HepG2 (cell line): Measurements from ENCODE around the gene NKAIN4. TPM values are rescaled to one million over a fixed set of nuclear protein-coding genes. Genes with fewer than 3 reads are reported as not detected.

Source experiments
- CEBPG ChIP-seq: IDR thresholded peaks from 2 replicates; pipeline ENCODE4 v1.6.1; 2016
- FUBP1 ChIP-seq: sonication (generic); formaldehyde crosslinking; IDR thresholded peaks from 2 replicates; pipeline ENCODE4 v1.5.1; 2020; ENCODE audit warnings: missing genetic modification reagents, mild to moderate bottlenecking, borderline replicate concordance
- GPN1 ChIP-seq: sonication (generic); formaldehyde crosslinking; IDR thresholded peaks from 2 replicates; pipeline ENCODE4 v1.5.1; 2020; ENCODE audit warnings: missing genetic modification reagents, borderline replicate concordance
- HNF1B ChIP-seq: sonication (generic); formaldehyde crosslinking; IDR thresholded peaks from 2 replicates; pipeline ENCODE4 v1.5.1; 2020; ENCODE audit warnings: mild to moderate bottlenecking, moderate library complexity, missing genetic modification reagents
- MAZ ChIP-seq, 2 experiments: sonication (generic) in 1 of 2; formaldehyde crosslinking in 1 of 2; IDR thresholded peaks; 2 replicates each; pipeline versions ENCODE4 v1.5.0 to v1.6.1; 2012 to 2020; ENCODE audit warnings: low read depth in 2 of 2, mild to moderate bottlenecking in 2 of 2, borderline replicate concordance in 1 of 2, improper control_type of control experiment in 1 of 2, low read length in 1 of 2, missing genetic modification reagents in 1 of 2, moderate library complexity in 1 of 2
- MTF1 ChIP-seq: sonication (generic); formaldehyde crosslinking; IDR thresholded peaks from 2 replicates; pipeline ENCODE4 v1.5.0; 2020; ENCODE audit warnings: missing genetic modification reagents
- MTF2 ChIP-seq: sonication (generic); formaldehyde crosslinking; IDR thresholded peaks from 2 replicates; pipeline ENCODE4 v1.5.0; 2020; ENCODE audit warnings: missing genetic modification reagents, borderline replicate concordance
- PCBP2 ChIP-seq: fragments of 200-400 bp; formaldehyde crosslinking; optimal IDR thresholded peaks from 2 replicates; pipeline ENCODE3; 2018; ENCODE audit warnings: low read length, low read depth; ENCODE audit not compliant: poor library complexity, severe bottlenecking
- RCOR2 ChIP-seq: IDR thresholded peaks from 2 replicates; pipeline ENCODE4 v1.6.1; 2016; ENCODE audit warnings: missing biosample characterization, missing genetic modification reagents
- REL ChIP-seq: sonication (generic); formaldehyde crosslinking; conservative IDR thresholded peaks from 2 replicates; pipeline ENCODE4 v1.8.0; 2022; ENCODE audit warnings: mild to moderate bottlenecking, missing genetic modification reagents, moderate library complexity
- SRSF4 ChIP-seq: fragments of 200-400 bp; formaldehyde crosslinking; IDR thresholded peaks from one replicate; pipeline ENCODE4 v1.6.1; 2018; ENCODE audit warnings: mild to moderate bottlenecking, low read depth, low read length, moderate library complexity; ENCODE audit not compliant: poor library complexity, severe bottlenecking
- YEATS4 ChIP-seq: sonication (generic); formaldehyde crosslinking; IDR thresholded peaks from 2 replicates; pipeline ENCODE4 v1.4.0; 2020; ENCODE audit warnings: missing genetic modification reagents, borderline replicate concordance
- ZC3H13 ChIP-seq: sonication (generic); formaldehyde crosslinking; IDR thresholded peaks from 2 replicates; pipeline ENCODE4 v1.8.1; 2023; ENCODE audit warnings: mild to moderate bottlenecking, missing genetic modification reagents, moderate library complexity
- ZNF33B ChIP-seq: sonication (generic); formaldehyde crosslinking; IDR thresholded peaks from 2 replicates; pipeline ENCODE4 v1.5.1; 2020; ENCODE audit warnings: mild to moderate bottlenecking, missing genetic modification reagents
- ZNF382 ChIP-seq: sonication (generic); formaldehyde crosslinking; IDR thresholded peaks from 2 replicates; pipeline ENCODE4 v1.5.0; 2020; ENCODE audit warnings: missing genetic modification reagents, mild to moderate bottlenecking, borderline replicate concordance
- ZNF556 ChIP-seq: sonication (generic); formaldehyde crosslinking; IDR thresholded peaks from 2 replicates; pipeline ENCODE4 v1.4.0; 2020; ENCODE audit warnings: mild to moderate bottlenecking, missing genetic modification reagents, borderline replicate concordance
- ZNF709 ChIP-seq: sonication (generic); formaldehyde crosslinking; IDR thresholded peaks from 2 replicates; pipeline ENCODE4 v1.5.0; 2020; ENCODE audit warnings: mild to moderate bottlenecking, missing genetic modification reagents
- ZNF839 ChIP-seq: sonication (generic); formaldehyde crosslinking; IDR thresholded peaks from 2 replicates; pipeline ENCODE4 v1.4.0; 2020; ENCODE audit warnings: missing genetic modification reagents, mild to moderate bottlenecking, borderline replicate concordance
- polyA plus RNA-seq, 8 experiments: library from polyadenylated mRNA; depleted of rRNA in 3 of 8; stranded (reverse) in 7 of 8; unstranded in 1 of 8; fragments of >200 nt; fragmentation: Illumina TruSeq in 4 of 8; extraction: Trizol in 4 of 8; gene quantifications; 2 replicates each; pipeline versions ENCODE4 v1.2.1 to v1.2.3, GENCODE V29; 2011 to 2016; ENCODE audit warnings: low read depth in 4 of 8, missing spikeins in 1 of 8, mixed read lengths in 1 of 8; ENCODE audit not compliant: insufficient read depth in 1 of 8
- total RNA-seq, 5 experiments: library from RNA; depleted of rRNA; stranded (reverse); fragments of >200 nt; fragmentation: Illumina TruSeq; extraction: Trizol; gene quantifications; 2 replicates each; pipeline ENCODE4 v1.2.3, GENCODE V29; 2016; ENCODE audit warnings: low read depth in 1 of 5
- TF ChIP-seq, protein P1 (sequence below): IDR thresholded peaks from 2 replicates; pipeline ENCODE4 v1.6.1; 2016; ENCODE audit warnings: missing genetic modification reagents, missing compliant biosample characterization
- TF ChIP-seq, protein P2 (sequence below): sonication (generic); formaldehyde crosslinking; IDR thresholded peaks from 2 replicates; pipeline ENCODE4 v1.5.0; 2020; ENCODE audit warnings: mild to moderate bottlenecking, missing genetic modification reagents
- TF ChIP-seq, protein P3 (sequence below): IDR thresholded peaks from 2 replicates; pipeline ENCODE4 v1.6.1; 2018; ENCODE audit warnings: missing genetic modification reagents

Gene NKAIN4
- total and polyA plus RNA-seq, 2 of the 13 experiments (the other 11 are each of a cell fraction or from before 2014, with no cell fraction given), result not detected

DNA sequence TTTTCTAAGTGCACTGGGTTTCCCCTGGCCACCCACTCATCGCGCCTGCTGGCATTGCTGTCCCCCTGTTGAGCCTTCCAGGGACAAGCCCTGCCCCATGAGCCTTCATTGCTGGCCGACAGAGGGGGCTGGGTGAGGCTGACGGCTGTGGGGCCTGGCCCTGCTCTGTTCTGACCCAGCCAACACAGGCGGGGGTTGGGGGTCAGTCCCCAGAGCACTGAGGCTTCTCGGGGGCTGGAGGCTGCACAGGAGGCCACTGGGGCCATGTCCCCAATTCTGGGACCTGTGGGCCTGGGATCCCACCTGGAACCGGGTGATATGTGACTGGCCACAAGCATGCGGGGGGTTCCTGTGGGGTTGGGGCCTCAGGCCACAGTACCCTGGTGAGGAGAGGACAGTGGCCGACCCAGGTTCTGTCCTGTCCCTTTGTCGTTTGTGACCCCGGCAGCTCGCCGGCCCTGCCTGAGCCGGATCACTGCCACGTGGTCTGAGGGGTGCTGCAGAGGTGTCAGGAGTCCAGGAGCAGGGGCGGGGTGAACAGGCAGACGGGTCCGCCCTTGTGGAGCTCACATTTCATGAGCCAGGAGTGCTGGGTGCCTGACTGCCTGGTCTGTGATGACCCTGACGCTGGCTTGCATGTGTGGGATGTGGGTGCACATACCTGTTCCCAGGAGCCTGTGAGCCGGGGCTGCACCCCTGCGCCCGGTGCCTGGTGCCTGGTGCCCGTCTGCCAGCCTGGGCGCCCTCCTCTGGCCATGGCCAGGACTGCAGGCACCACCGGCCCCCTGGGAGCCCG lies 36.6 kb upstream of the NKAIN4 start (continued):
- peak; percentile 68; the same call in 1 of the 2 replicates for TF ChIP-seq HNF1B (CRISPR knock-in tag)
- TF ChIP-seq ZNF709 (CRISPR knock-in tag), result 0 out of 2 replicates have a peak, but pooled peaks have one; percentile 52
- TF ChIP-seq ZNF33B (CRISPR knock-in tag), result no peak
- no peak for TF ChIP-seq PCBP2
- no peak for TF ChIP-seq MAZ (IDR thresholded peaks at IDR 0.05; ENCODE audit: borderline replicate concordance, low read depth, low read length)
- no peak; the same call in 1 of the 2 replicates for TF ChIP-seq MAZ (CRISPR knock-in tag; IDR thresholded peaks at IDR 0.05; ENCODE audit: low read depth)
- TF ChIP-seq ZNF839 (CRISPR knock-in tag), result peak; percentile 87
- TF ChIP-seq, protein P1, sequence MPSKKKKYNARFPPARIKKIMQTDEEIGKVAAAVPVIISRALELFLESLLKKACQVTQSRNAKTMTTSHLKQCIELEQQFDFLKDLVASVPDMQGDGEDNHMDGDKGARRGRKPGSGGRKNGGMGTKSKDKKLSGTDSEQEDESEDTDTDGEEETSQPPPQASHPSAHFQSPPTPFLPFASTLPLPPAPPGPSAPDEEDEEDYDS (CRISPR knock-in tag), result no peak
- no peak for TF ChIP-seq FUBP1 (CRISPR knock-in tag)
- TF ChIP-seq MTF2, result no peak
- TF ChIP-seq, protein P2, sequence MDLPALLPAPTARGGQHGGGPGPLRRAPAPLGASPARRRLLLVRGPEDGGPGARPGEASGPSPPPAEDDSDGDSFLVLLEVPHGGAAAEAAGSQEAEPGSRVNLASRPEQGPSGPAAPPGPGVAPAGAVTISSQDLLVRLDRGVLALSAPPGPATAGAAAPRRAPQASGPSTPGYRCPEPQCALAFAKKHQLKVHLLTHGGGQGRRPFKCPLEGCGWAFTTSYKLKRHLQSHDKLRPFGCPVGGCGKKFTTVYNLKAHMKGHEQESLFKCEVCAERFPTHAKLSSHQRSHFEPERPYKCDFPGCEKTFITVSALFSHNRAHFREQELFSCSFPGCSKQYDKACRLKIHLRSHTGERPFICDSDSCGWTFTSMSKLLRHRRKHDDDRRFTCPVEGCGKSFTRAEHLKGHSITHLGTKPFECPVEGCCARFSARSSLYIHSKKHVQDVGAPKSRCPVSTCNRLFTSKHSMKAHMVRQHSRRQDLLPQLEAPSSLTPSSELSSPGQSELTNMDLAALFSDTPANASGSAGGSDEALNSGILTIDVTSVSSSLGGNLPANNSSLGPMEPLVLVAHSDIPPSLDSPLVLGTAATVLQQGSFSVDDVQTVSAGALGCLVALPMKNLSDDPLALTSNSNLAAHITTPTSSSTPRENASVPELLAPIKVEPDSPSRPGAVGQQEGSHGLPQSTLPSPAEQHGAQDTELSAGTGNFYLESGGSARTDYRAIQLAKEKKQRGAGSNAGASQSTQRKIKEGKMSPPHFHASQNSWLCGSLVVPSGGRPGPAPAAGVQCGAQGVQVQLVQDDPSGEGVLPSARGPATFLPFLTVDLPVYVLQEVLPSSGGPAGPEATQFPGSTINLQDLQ, result no peak
- TF ChIP-seq GPN1 (CRISPR knock-in tag), result no peak
- TF ChIP-seq CEBPG (CRISPR knock-in tag), result no peak
- no peak for TF ChIP-seq ZNF556 (CRISPR knock-in tag)
- TF ChIP-seq RCOR2 (CRISPR knock-in tag), result no peak
- no peak for TF ChIP-seq ZNF382 (CRISPR knock-in tag)
- TF ChIP-seq ZC3H13 (CRISPR knock-in tag), result peak; percentile 95
- TF ChIP-seq MTF1, result no peak
- no peak; the same call in 1 of the 2 replicates for TF ChIP-seq YEATS4
- TF ChIP-seq REL (CRISPR knock-in tag), result peak; percentile 77; the same call in 1 of the 2 replicates
- TF ChIP-seq SRSF4, result no peak
- TF ChIP-seq, protein P3, sequence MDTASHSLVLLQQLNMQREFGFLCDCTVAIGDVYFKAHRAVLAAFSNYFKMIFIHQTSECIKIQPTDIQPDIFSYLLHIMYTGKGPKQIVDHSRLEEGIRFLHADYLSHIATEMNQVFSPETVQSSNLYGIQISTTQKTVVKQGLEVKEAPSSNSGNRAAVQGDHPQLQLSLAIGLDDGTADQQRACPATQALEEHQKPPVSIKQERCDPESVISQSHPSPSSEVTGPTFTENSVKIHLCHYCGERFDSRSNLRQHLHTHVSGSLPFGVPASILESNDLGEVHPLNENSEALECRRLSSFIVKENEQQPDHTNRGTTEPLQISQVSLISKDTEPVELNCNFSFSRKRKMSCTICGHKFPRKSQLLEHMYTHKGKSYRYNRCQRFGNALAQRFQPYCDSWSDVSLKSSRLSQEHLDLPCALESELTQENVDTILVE (CRISPR knock-in tag), result no peak
